CD4-positive, alpha-beta T cell treated with Interleukin-12 subunit alpha and Interleukin-12 subunit beta, for 1 hour (primary cell): Measurements from ENCODE around the gene AGAP5.
A peak's percentile ranks its signal among the peaks of the same experiment; 100 is the strongest.

ENCODE experiments used
- DNase-seq: peaks from one replicate; pipeline ENCODE4 v3.0.0-alpha.2; 2020

The AGAP5 gene

DNA sequence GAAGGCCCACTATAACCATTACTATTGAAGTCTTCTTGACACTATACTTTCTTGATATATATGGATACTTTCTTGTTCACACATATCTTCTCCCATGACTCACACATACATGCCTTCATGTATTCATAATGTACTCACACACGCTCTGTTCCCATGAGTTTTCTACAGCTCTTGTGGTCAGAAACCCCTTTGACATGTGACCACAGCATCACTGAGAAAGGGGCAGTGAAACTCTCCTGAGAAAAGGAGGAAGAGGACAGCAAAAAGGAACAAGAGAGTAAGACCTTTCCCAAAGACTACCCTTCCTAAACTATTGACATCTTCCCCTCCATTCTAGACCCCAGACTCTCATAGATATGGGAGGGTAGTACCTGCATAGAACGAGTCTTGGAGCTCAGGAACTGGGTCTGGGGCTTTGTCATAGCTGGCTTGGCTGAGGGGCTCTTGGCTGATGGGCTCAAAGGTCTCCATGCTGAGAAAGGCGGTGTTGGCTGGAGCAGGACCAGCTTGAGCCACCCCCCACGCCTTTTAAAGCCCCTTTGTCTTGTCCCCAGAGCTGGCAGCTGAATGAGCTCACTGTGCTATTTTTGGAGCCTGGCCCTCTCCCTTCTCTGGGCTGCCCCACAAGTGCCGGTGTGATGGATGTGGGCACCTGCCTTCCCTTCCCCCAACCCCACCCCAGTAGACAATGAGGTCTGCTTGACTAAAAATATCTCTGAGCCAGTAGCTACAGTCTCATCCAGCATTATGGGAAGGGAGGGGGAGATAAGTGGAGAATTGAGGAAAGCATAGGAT lies 47.2 kb downstream of the AGAP5 start:
- DNase-seq, result no peak

DNA sequence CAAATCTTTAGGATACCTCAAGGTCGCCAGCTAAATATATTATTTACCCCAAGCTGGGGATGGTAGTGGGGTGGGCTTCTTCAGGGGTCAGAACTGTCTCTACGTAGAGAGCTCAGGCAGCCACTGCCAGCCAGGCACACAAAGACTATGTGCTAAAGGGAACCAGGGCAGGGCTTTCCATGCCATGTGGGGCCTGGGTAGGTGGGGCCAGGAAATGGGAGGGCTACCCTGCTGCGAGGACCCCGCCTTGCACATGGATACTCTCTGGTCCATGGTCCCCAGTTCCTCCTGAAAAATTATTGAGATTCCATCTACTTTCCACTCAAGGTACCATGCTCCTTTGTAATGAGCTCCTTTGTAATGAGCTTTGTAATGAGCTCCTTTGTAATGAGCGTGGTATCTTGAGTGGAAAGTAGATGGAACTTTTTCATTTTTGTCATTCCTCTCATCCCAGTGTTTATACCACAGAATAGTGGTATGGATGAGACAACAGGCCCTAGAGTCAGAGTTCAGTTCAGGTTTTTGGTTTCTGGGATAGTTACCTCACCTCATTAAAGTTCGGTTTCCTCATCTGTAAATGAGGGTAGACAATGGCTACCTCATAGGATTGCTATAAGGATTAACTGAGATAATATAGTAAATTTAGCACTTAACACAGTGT lies 47.9 kb downstream of the AGAP5 start:
- no peak for DNase-seq

DNA sequence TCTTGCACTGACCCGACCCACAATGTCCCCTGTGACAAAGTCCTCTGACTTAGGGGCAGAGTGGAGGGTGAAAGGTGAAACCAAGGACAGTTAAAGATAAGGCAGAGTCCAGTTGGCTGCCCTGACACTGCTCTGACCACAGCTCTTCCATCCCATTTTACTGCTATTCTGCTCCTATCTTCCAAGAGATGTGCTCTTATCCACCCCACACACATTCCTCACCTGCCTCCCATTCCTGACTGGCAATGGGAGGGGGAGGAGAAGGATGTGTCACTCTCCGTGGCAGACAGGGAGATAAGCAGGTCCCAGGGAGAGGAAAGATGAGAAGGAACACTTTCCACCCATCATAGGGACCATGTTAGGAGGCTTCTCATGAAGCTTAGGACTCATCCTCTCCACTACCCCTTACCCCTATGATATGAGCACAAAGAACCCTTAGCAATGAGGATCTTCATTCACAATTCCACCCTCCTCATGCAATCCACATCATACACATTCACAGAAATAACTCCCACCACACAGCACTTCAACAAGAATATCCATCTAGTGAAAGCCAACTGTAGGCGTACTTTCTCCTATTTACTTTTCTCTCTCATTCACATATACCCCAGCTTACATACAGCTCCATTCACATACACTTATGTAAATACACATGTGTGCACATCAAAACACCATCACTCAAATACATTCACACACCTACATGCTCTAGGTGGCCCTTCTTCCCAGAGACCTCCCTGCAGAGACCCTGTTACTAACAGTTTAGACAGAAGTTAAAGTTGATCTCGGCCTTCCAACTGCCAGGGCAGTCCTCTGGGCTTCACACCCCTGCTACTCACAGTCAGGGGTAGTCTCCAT lies 48.7 kb downstream of the AGAP5 start:
- no peak for DNase-seq

DNA sequence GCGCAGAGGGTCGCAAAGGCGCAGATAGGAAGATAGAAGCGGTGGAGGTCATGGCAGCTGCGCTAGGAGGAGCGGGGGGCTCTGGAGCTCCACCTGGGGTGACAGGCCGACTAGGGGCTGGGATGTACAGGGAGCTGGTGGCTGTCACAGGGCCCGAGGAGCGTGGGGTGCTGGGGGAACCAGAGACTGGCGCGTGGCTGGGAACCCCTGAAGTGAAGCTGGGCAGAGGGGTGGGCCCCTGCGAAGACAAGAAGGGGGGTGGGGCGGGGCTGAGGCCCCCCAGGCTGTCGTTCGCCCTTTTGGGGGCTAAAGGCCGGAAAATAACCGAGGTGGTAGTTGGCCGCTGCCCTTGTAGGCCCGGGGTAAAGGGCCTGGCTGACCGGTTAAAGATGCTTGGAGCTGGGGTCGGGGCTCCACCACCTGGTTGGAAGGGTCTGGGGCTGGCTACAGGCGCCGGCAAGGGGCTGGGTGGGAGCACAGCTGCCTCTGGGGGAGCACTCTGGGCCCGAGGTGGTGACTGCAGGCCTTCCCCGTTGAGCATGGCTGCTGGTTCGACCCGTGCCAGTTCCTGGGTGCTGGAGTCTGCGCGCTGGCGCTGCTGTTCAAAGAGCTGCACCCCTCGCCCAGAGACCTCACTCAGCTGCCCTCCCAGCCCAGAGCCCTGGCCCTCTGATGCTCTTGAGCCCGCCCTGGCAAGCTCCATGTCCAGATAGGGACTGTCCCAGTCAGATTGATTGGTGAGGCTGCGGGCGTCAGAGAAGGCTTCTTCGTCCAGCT lies 49.8 kb downstream of the AGAP5 start:
- DNase-seq, result no peak

DNA sequence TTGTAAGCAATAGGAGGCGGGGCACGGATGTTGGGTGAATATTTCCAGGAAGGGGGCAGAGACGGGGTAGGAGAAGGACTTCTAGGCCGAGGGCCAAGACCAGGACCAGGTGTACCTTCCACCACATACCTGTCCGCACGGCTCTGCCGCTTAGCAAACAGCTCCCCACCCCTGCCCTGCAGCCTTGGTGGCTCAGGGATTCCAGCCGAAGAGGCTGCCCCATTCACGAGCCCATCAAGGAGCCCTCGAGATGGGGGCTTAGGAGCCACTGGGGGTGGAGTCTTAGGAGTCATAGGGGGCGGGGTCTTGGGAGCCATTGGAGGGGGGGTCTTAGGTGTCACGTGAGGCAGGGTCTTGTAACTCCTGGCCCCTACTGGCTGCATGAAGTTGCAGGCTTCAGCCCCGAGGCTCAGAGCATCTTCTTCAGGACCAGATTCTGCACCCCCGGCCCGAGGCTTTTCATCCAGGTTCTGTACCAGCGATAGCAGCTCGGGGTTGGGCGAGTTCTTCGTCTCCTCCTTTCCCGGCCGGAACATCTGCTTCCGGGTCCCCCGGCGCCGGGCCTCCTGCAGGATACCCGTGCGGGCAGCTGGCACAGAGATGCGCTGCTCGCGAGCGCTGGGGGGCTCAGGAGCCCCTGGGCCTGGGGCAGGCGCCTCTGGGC lies 50.6 kb downstream of the AGAP5 start:
- peak; percentile 2 for DNase-seq

DNA sequence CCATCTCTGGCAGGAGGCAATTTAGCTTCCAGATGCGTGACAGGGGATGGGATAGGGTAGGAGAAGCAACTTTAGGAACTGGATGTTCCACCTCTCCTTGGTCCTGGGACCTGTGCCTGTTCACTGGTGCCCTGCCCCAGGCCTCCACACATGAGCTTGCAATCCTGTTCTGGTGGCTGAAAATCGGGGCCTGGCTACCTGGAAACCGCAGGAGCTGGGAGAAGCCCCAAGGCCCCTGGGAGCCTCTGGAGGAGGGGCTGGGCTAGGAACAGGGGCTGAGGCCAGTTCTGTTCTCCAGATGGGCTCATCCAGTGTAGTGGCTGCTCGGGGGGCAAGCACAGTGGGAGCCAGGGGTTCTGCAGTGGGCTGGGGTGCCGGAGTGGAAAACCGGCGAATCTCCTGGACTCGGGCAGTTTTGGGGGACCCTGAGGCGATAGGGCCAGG lies 51.3 kb downstream of the AGAP5 start:
- DNase-seq, result no peak

DNA sequence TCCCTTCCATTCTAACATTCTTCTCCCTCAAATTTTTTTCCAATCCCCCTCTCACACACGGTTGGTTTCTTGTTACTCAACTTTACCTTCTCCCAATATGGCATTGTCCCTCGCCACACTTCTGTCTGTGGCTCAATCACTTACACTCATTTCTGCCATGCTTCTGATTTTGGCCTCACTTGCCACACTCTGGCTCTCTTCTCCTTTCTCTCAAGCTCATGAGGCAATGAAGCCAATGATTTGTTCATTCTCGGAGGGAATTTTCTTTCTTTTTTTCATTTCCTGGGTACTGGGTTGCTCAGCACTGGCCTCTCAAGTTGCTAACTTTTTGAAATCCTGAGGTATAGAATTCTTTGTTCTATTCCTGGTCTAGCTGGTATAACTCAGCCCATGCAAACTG lies 52.7 kb downstream of the AGAP5 start:
- DNase-seq, result no peak

DNA sequence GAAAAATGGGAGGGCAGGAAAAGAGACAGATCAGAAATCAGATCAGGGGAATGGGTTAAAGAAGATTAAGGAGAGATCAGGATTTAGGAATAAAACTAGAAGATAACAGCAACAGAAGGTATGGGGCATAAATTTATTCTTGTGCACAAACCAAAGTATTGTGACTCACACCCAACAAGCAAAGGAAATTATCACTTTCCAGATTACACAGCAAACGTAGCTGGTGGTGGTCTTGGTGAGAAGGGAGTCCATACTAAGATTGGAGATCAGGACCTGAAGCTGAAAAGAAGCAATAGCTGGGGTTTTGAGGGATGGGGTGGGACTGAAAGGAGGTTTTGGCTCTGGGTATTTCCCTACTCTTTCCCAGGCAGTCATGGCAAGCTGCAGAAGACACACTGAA lies 53.1 kb downstream of the AGAP5 start:
- DNase-seq, result no peak

DNA sequence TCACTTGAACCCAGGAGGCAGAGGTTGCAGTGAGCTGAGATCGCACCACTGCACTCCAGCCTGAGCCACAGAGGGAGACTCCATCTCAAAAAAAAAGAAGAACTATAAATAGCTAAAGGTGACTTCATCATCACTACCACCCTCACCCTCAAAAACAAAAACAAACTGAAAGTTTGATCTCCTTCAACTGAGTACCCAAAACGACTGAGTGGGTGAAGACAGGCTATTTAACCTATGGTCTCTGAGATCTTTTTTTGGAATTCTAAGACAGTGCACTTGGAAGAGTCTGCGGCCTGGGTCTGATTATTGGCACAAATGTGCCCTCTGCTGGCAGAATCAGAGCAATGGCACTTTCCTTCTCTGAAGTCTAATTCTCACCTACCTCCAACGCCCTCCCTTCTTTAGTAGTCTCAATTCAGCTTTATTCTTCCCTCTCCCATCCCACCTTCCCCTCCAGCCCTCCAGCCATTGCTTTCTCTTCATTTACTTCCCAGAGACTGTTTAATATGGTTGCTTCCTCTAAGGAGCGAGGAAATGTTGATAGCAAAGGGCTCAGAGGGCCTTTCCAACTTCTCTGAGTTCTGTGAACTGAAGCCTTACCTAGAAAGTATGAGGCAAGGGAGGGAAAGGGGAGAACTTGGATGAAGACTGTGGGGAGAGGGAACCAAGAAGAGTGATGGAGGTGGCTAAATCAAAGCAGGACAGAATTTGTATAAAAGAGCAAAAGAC lies 53.7 kb downstream of the AGAP5 start:
- peak; percentile 71 for DNase-seq

DNA sequence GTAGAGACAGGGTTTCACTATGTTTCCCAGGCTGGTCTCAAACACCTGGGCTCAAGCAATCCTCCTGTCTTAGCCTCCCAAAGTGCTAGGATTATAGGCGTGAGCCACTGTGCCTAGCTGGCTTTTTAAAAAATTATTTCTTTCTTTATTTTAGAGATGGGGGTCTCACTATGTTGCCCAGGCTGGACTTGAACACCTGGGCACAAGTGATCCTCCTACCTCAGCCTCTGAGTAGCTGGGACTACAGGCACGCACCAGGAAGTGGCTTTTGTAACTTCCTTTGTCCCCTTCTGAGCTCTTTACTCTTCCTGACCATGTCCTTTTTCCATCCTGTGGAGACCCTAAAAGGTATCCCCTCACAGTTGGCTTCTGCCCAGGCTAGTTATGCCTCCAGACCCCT lies 54.5 kb downstream of the AGAP5 start:
- no peak for DNase-seq

DNA sequence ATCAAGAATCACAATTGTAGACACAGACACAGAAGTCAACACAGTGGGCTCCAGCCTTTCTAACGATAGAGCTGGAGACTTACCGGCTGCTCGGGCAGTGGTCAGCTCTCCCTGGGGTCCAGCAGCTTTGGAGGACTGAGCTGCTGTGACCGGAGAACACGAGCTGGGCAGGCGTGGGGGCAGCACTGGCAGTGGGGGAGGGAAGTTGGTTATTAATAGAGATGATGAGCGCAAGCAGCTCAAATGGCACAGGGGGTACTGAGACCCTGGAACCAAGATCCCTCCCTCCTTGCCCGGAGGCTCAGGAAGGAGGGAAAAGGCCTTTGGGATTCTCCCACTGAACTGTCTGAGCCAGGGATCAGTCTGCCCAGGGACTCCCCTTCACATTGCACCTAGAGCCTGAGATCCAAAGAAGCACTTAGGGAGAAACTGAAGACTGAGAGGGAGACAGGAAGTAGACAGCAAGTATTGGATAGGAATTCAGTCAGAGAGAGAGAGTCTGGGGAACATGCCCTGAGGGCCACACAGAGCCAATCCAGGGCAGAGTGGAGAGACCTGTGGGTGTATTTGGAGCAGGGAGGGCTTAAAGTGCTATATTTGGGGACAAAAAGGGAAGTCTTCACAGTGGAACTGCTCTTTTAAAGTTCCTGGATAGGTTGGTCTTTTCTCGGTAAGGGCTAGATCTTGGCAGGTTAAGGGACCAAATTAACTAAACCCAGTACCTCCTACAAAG lies 56.4 kb downstream of the AGAP5 start, which contains the start of gene MYOZ1:
Gene MYOZ1 (minus strand): TSS at position 147 of the 733 bp plus-strand sequence. CDS start 1,457 bp downstream, outside the sequence.
- no peak for DNase-seq

DNA sequence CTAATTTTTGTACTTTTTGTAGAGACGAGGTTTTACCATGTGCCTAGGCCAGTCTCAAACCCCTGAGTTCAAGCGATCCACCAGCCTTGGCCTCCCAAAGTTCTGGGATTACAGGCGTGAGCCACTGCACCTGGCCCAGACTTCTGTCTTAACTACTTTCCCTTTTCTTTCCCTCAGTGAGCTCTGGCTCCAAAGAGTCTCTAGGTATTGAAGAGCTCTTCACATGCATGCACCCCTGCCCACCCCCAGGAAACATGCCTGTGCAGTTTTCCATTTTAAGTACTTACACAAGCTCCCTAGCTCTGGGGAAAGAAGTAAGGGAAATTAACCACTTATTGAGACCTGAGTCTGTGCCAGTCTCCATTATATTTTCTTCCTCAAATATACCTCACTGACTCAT lies 58.6 kb downstream of the AGAP5 start:
- DNase-seq, result no peak

DNA sequence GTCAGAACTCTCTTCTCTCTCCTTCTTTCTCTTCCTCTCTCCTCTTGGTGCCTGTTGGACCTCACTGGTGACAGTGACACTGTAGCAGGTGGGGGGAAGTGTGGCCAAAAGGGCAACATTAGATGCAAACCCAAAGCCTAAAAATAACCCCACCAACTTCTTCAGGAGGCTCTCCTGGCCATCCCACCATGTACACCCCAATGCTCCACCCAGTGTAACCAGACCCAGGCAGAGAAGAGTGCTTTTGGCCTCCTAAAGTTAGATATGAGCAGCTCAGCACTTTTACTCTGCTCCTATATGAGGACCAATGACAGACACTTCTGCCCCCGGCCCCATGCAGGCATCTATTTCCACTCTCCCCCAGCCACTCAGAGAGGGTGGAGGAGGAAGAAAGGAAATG lies 62.1 kb downstream of the AGAP5 start:
- no peak for DNase-seq

DNA sequence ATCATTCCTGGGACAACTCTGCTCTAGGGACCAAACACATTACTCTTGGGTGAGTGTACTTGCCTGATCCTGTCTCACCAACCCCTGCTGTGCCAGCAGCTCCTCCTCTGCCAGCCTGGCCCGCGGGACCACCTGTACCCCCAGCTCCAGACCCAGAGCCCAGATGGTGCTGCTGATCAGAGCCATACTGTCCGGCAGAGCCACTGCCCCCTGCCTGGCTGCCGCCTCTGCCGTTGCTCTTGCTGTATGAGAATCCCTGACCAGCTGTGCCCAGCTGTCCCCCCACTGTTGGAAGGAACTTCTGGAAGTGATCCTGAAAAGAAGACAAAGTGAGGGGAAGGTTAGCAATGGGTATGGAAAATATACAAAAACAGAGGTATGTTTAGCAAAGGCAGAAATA lies 63.5 kb downstream of the AGAP5 start:
- no peak for DNase-seq

DNA sequence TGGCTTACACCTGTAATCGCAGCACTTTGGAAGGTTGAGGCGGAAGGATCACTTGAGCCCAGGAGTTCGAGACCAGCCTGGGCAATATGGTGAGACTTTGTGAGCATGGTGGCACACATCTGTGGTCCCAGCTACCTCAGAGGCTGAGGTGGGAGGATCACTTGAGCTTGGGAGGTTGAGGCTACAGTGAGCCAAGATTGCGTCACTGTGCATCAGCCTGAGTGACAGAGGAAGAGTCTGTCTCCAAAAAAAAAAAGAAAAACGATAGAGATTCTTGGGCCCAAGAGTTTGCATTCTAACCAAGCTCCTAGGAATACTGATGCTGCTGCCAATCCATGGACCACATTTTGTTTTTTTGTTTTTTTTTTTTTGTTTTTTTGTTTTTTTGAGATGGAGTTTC lies 68.7 kb downstream of the AGAP5 start:
- no peak for DNase-seq

DNA sequence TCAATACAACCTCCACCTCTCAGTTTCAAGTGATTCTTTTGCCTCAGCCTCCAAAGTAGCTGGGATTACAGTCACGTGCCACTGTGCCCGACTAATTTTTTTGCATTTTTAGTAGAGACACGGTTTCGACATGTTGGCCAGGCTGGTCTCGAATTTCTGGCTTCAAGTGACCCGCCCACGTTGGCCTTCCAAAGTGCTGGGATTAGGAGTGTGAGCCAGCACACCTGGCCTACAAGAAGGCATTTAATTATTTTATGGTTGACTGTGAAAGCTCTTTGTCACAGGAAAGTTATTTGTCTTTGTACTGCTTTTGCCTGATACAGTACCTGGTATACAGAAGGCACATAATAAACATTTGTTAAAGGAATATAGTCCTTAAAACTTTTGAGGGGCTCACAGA lies 69.5 kb downstream of the AGAP5 start:
- no peak for DNase-seq

DNA sequence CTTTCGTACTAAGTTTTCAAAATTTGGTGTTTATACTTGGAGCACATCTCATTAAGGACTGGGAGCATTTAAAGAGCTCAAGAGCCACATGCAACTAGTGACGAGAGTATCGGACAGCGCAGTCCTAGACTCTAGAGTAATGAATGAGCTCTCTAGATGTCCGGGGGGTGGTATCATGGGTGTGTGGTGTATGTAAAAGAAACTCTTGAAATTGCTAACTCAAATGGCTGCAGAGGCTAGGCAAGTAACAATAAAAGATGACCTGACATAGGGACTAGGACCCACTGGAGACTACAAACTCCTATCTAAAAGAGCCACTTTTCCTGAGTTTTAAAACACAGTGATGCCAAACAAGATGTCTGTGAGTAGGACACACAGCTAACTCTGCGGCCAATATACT lies 70.6 kb downstream of the AGAP5 start:
- DNase-seq, result no peak

DNA sequence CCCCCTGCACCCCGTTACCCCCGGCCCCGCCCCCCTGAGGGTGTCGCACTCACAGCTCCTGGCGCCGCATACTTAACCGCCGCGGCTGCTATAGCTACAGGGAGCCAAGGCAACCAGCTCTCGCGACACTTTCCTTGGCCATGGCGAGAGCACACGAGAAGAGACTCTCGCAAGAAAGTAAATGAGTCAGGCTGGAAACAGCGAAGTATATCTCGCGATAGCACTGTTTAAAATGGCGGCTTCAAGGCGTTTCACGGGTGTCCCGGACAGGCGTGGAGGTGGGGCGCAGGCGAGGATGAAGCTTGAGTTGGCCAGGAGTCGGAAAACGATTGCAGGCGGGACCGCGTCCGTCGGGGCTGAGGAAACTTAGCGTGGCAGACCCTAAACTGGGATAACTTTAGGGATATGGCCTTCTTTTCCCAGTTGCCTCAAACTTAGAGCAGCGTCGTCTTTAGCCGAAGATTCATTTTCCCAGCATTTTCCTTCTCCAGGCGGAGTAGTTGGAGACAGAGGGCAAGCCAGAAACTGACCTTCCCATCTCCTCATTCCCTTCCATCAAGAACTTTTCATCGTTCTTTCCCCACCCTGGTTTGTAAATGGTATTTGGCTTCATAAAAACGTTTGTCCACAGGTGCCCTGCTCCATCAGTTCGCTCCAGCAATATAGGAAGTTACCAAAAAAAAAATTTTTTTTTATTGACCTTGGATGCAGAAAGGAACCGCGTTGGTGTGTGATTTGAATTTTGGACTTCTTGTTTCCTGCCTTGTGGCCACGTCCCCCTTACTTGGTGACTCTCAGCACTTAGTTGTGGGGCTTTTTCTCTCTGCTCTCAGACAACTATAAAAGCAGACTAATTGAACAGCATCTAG lies 71.8 kb downstream of the AGAP5 start:
- peak; percentile 96 for DNase-seq

DNA sequence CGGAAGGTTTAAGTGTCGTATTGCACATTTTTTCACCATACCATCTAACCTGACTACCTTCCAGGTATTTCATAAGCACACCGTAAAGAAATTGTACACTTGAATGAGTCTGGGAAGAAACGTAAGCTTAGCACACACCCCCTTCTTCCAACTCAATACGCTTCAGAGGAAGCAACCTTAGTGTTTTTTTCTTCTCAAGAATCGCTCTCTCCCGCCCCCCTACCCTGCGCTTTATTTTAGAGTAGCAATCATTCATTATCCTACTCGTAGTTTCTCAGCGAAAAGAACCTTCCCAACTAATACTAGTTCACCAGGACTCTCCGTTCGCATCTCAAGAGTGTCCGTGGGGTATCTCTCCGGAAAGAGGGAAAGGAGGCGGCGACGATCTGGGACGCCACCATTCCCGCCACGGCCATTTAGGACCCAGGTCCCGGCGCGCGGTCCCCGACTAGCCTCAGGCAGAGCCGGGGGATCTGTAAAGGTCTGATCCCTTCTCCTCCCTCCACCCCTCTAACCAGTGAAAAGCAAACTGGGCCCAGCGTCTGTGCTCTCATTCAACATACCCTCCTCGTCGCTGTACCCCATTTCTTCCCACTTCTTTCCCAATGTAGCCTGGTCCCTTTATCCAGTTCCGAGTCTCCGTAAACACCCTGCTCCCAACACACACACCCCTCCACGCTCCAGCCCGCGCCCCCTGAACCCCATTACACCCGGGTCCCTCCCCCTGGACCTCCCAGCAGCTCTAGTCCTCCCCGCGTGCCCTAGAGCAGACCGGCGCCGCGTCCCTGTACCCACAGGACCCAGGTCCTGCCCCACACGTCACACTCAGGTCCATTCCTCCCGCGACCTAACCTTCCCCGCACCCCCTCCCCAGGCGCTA lies 72.7 kb downstream of the AGAP5 start:
- peak; percentile 9 for DNase-seq
